GM19035 (cell line): Measurements from ENCODE around the gene DCLK1.
A peak's percentile ranks its signal among the peaks of the same experiment; 100 is the strongest.

ENCODE experiments used
- ATAC-seq: cut with Tn5 transposase; IDR thresholded peaks from one replicate; pipeline ENCODE4 v1.9.1; 2021; ENCODE audit not compliant: unreplicated experiment

DCLK1 gene

GRCh38 chr13:35766663-35767062, 364.5 kb downstream of the DCLK1 start:
- ATAC-seq = no peak

GRCh38 chr13:35765941-35766340, 365.2 kb downstream of the DCLK1 start:
- no peak for ATAC-seq

DNA sequence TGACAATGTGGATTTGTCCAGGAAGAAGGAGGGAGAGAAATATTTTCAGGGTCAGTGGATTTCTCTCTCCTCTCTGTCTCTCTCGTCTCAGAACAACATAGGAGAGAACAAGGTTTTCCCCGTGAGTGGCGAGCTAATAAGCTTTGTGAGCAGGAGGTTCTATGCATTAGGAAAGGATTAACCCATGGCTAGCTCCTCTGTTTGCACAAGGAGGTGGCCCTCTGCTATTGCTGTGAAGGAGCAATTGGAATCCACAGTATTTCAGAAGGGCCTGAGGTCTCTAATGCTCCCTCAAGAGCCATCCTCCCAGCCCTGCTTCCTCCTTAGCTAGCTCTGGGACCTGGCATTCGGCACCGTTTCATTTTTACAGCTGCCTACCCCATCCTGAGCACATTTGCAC, 365.8 kb downstream of the DCLK1 start:
- ATAC-seq = no peak

DNA sequence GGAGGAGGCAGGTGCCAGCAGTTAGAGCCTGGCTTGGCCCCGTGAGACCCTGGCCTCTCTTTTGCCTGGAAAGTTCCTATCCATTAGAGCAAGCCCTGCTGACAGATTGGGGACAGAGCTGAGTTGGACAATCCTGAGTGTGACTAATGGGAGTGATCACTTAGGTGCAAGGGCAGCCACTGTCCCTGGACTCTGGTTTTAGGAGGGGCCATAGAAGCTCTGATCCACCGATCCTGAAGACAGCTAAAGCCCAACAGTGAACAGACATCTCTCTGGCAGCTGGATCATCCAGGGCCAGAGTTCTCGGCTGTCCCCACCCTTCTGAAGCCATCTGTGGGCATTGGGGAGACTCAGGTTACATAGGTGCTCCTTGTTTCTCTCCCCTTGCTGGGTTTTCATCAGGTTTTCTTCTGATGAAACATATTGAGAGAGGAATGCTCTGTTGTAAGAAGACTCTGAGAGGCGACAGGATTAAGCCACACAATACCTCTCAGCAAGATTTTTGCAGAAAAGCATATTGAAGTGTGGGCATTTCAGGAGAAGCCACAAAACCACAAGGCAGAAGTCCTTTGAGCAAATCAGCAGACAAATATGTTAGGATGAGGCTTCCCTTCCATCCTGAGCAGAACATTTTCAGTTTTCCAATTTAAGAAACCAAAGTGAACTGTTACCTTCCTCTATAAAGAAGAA, 366.7 kb downstream of the DCLK1 start:
- no peak for ATAC-seq

GRCh38 chr13:35763782-35764123, 367.4 kb downstream of the DCLK1 start:
- ATAC-seq = no peak

DNA sequence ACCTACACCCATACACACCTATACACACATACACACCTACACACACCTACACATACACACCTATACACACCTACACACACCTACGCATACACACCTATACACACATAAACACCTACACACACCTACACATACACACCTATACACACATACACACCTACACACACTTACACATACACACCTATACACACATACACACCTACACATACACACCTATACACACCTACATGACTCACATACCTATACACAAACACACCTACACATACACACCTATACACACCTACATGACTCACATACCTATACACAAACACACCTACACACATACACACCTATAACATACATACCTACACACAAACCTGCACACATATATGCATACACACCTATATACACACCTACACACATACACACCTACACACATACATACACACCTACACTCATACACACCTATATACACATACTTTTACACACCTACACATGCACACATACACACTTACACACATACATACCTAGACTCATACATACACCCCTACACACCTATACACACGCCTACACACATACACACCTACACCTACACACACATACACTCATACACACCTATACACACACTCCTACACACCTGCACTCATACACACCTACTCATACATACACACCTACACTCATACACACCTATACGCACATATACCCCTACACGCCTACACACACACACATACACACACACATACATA, 368.0 kb downstream of the DCLK1 start:
- no peak for ATAC-seq

GRCh38 chr13:35761440-35762252, 369.5 kb downstream of the DCLK1 start:
- no peak for ATAC-seq

DNA sequence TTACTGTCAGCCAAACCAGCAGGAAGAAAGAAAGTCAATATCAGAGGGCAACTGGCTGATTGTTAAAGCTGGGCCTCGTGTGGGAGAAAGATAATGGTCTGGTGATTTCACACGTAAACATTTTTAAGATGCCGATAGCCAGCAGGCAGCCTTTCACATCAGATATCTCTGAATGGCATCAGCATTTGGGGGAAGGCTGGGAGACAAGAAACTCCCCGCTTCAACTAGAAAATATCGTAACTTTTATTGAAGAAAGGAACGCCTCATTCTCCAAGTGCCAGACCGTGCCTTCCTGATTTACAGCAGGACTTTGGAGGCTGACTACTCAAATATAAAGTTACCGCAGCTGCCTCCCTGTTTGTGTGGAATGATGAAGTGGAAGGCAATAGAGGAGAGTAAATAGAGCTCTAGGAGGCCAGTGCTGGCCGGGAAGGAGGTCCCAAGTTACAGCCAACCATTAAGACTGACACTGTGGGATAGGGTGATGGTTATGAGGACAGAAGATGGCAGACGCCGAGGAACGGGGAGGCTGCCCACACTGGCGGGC, 370.4 kb downstream of the DCLK1 start:
- no peak for ATAC-seq

DNA sequence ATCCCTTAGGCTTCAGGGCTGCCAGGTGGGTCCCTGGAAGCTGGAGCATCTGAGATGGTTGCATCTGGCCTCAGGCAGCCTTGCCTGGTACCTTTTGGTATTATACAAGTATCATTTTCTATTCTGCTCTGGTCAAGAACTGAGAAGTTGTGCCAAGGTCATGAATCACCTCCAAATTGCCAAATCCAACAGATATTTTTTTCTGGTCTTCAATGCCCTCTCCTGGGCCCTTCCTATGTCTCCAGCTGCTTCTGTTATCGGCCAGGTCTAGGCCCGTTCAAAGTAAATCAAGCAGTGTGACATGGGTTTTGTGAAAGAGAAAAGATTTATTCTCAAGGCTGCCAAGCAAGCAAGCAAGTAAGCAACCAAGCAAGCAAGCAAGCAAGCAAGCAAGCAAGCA, 383.6 kb downstream of the DCLK1 start:
- no peak for ATAC-seq

DNA sequence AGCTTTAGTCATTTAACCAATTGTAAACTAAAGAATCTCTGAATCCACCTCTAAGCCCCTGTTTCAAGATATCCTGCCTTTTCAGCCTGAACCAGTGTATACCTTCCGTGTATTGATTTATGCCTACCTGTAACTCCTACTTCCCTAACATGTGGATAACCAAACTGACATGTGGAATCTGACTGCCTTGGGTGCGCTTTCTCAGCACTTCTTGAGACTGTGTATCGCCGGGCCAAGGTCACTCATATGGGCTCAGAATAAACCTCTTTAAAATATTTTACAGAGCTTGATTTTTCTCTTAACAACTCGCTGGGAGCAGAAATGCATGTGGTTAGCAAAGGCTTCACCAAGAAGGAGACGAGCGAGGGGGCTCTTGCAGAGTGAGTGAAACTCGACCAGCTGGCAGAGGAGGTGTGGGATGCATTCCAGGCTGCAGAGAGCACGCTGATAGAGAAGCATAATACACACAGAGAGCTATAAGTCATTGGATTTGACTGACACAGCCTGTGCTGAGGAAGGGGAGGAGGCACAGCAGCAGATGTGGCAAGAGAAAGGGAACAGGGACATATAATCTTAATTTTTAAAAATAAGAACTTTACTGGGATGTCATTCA, 386.5 kb downstream of the DCLK1 start:
- ATAC-seq = no peak

- no peak for ATAC-seq
Measured at GRCh38 chr13:35744144-35744543, 387.0 kb downstream of the DCLK1 start.

DNA sequence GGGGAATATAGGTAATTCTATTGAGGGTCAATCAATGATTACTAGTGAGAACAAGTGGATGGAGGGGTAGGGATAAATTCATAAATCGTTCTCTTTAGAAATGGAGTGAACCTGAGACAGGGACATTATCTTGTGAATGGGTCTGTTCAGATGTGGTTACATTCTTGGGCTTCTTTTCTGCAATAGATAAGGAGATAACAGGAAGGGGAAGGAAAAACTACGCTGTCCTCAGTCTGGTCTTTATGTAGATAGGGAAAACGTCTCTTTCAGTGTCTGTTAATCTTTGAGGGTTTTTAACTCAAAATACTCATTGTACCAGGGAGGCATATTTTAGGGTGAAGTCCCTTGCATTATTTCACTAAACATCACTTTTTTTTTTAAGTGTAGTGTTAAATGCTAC, 388.0 kb downstream of the DCLK1 start:
- ATAC-seq = no peak

DNA sequence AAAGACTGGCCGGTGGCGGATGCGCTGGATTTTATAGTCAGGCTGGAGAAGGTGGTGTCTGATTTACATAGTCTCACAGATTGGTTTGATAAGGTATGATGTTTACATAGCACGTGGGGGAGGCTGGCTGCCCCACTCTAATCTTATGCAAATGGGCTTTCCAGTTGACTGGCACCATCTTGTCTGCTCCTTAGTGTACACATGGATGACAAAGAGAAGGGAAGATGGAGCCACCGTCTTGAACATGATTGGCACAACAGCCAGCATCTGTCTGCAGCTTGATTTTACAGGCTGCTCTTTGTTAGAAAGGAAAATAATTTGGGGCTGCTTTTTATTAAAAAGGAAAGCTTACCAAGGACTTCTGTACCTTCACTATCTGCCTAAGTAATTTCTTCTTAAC, 389.5 kb downstream of the DCLK1 start:
- no peak for ATAC-seq

- no peak for ATAC-seq
Measured at GRCh38 chr13:35736876-35737275, 394.3 kb downstream of the DCLK1 start.

- ATAC-seq = no peak
Measured at GRCh38 chr13:35733827-35734226, 397.4 kb downstream of the DCLK1 start.

- ATAC-seq = no peak
Measured at GRCh38 chr13:35732565-35732964, 398.6 kb downstream of the DCLK1 start.

- no peak for ATAC-seq
Measured at GRCh38 chr13:35731471-35731870, 399.7 kb downstream of the DCLK1 start.

DNA sequence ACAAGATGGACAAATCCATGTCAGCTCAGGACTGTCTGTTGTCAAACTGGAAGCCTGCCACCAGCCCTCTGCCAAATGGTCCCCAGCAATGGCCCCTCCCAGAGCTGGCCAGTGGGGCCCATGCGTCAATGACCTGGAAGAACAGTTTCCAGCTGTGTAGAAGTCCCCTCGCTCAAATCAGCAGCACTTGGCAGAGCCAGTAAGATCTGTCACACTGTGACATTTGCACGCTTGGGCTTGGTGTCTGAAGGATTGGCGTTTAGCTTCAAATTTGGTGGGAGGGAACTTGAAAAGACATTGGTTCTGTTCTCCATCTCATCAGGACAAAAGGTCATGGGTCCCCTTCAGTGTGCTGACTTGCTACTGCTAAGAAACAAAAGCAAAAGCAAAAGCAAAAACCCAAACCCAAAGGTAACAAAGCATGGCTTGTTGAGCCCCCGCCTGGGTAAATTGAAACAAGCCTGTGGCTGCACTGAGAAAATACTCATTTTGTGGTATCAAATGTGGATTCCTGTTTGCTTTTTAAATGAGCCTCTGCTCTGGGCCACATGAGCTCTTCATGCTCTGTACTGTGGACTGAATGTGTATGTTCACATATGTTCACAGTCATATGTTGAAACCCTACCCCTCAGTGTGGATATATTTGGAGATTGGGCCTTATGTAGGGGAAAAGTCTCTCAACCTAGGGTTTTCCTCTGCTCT, 401.1 kb downstream of the DCLK1 start:
- ATAC-seq = peak; percentile 96

GRCh38 chr13:35727881-35728280, 403.3 kb downstream of the DCLK1 start:
- ATAC-seq = no peak

DNA sequence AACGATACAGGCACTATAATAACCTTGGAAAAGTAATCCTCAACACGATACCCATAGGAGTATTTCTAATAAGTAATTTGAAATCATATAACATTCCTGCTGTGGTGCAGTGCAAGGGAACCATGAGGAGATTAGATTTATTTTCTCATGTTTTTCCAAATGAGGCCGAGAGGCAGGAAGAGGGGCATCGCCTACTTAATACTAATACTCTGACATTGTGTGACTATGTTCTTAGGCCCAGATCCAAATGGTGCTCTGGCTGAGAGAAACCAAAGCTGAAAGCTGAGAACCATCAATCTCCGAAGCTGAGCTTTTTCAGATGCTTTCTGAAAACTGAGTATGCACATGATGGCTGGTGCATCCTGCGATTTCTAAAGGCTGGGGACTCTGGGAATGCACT, 406.7 kb downstream of the DCLK1 start:
- ATAC-seq = no peak

GRCh38 chr13:35723821-35724220, 407.4 kb downstream of the DCLK1 start:
- no peak for ATAC-seq
